ENCODE measurements around the gene PHTF2.

DNA sequence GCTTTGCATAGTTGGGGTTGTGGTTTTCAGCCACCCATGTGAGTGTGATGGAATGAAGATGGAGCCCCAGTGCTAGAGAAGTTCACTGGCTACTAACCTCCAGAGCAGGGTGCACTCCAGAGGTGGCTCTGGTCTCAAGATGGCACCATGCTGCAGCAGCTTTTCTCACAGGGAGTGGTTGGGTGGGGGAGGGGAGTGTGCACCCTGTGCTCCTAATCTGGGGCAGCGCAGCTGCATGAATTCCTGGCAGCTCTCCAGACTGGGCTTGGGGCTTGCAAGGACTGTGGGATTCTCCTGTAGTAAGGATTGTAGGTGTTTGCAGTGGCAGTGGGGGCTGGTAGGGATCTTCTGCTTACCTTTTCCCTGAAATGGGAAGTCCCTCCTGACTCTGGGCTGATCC lies 23.7 kb downstream of the PHTF2 start:
- TF ChIP-seq POLR2A (IDR thresholded peaks at IDR 0.05) (no peak), CTCF (IDR thresholded peaks at IDR 0.05) (no peak), EP300 (IDR thresholded peaks at IDR 0.05) (no peak)

All from ovary (tissue), 3 donors.